CD4-positive, alpha-beta T cell treated with Interleukin-1 beta for 1 hour (primary cell): ENCODE results near the gene DBH.

ENCODE experiments used
- DNase-seq, 2 donors: peaks; one replicate each; pipeline ENCODE4 v3.0.0-alpha.2; 2020 to 2022

Gene DBH

GRCh38 chr9:133685653-133686609 lies 49.8 kb downstream of the DBH start:
- DNase-seq, result no peak

DNA sequence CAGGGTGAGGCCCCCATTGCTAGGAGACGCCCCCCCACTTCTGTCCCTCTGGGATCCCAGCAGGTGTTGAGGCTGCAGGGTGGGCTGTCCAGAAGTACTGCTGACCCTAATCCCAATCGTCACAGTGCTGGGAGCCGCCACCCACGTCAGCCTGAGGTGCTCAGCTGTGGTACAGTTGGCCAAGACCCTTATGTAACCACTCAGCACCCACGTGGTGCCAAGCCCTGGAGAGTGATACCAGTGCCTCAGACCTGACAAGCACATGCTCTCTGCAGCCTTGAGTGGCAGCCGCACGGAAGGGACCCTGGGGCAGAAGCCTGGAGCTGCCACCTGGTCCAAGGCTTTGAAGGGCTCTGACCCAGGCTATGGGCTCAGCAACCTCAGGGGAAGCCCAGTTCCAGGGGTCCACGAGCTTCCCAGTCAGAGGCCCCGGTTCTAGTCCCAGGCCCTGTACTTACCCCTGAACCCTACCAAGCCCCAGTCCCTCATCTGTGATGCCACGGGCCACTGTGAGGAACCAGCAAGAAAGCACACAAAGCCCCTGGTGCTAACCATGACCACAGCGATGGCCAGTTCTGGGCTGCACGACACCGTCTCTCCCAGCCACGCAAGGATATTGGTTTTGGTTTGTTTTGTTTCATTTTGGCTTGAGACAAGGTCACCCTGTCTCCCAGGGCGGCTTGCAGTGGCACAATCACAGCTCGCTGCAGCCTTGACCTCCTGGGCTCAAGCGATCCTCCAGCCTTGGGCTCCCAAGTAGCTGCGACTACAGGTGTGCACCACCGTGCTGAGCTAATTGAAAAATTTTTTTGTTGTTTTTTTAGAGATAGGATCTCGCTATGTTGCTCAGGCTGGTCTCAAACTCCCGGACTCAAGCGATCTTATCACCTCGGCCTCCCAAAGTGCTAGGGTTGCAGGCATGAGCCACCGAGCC lies 50.7 kb downstream of the DBH start:
- no peak for DNase-seq

DNA sequence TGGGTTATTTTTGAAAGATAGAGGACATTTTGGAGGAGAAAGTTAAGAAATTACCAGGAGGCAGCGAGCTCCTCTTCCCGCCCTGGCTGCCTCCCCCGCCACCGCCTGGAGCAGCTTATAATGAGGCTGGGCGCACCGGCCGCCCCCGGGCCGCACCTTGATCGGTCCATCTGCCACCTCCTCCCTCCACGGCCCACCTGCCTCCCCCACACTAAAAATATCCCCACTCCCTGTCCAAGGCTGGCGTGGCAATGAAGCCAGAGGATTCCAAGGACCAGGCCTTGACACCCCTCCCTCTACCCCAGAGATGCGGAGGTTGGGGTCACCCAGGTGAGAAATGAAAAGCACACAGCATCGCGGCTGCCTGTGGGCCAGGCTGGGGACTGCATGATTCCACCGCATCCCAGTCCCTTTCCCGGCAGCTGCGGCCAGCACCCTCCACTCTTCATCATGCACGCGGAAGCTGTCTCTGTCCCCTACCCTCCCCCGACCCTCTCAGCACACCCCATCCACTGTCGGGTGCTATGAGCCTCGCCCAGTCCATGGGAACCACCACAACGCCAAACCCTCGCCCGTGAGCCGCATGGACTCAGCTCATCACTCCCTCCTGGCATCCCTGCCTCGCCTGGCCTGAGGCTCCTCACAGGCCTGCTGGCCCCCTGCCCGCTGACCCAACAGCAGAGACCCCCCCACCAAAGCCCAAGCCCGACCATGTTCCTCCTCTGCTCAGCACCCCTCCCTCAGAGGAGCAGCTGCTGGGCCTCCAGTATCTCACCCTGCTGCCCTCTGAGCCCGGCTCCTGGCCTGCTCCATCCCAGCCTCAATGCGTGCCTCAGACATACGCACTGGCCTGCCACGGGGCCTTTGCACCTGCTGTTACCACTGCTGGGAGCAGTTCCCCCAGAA lies 51.9 kb downstream of the DBH start:
- no peak for DNase-seq

- no peak for DNase-seq
Observed at GRCh38 chr9:133689151-133689763, 53.1 kb downstream of the DBH start.

- no peak for DNase-seq
Observed at GRCh38 chr9:133690081-133690561, 54.0 kb downstream of the DBH start.

DNA sequence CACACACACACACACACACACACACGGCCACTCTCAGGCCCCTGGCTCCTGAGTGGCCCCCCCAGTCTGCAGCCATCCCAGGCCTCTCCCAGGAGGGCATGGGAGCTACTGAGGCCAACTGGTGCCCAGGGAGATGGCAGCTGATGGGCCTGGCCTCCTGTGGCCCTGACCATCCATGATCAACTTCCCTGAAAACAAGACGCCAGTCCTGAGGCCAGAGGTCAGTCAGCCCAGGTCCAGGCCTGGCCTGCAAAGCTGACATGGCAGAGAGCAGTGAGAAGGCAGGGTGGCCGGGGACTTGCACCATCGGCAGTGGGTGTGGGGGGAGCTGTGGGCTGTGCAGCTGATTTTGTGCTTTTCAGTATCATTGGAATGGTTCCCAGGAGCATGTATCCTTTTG lies 55.0 kb downstream of the DBH start:
- DNase-seq, result no peak

DNA sequence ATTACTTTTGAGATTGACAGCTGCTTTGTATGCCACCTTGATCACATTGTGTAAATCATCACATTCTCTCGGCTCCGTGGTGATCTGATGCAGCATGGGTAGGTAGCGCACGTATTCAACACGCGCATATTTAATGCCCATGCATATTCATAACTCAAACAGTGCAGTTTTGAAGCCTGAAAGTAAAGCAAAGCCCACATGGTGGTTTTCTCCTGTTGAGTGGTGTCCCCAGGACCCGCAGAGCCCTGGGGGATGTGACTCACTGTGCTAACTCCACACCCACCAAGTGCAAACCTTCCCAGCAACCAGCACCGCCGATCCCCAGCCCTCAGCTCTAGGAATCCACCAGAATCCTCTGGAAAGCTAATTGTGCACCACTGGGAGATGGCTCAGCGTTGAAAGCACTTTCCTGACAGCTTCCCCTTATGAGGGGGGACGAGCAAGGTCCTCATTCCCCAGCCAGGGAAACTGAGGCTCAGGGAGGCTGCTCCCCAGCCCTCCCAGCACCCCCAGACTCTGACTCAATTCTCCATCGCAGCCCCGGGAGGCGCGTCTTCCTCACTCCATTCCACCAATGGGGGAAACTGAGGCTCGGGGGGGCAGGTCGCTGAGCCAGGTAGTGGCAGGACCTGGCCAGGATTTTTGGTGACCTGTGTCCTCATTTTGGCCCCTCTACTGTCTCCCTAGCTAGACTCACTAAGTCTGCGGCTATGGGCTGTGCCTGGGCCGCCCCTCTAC lies 55.6 kb downstream of the DBH start:
- no peak for DNase-seq

DNA sequence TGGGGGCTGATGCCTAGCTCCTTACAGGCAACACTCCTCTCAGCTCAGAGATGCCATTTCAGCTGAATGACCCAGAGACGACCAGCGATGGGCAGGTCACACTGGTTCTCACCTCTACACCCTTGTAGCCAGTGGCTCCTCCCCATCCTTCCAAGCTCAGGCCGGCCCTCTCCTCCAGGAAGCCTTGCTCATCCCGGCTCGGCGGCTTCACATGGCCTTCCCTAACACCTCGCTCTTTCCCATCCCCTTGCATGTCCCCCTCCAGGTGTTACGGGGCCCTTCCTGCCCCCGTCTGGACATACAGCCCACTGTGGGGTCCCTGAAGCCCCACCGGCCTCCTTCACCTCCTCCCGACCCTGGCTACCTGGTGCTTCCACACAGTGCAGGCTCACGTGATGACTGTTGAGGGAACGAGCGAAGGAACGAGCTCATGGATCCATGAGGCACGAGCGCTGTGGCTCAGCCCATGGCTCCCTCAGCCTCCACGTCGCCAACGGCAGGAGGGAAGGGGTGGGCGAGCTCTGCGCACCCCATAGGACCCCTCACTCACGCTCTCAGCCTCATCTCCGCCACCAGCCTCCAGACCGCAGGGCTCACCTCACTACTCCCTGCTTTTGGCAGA lies 56.3 kb downstream of the DBH start:
- no peak for DNase-seq

DNA sequence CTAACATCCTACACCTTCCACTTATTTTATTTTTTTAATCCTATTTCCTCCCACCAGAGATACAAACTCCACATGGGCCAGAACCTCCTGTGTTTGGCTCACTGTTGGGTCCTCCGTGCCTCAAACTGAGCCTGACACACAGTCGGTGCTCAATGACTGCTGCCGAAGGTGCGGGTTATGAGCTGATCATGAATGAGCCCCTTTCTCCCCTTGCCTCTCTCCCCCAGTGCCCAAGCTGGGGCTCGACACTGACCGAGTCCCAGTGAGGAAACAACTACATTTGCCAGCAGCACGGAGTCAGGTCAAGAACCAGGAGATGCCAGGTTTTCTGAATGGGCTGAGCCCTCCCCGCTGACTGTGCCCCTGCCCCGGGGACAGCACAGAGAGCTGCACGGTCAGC lies 57.0 kb downstream of the DBH start:
- DNase-seq, result no peak

- no peak for DNase-seq
Observed at GRCh38 chr9:133693703-133694529, 57.8 kb downstream of the DBH start.

DNA sequence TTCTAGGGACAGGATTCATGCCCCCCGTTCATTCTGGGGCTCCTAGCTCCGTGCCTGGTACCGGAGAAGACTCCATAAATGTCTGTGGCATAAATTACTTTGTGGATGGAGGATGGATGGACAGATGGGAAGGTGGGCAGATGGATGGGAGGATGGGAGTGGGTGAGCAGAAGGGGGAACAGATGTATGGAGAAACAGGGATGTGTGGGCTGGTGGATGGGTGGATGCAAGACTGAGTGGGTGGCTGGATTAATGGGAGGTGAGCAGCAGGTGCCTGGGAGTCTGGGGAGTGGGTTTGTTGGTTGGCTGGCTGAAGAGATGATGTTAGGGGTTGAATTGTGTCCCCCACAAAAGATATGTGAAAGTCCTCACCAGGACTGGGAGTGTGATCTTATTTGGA lies 58.5 kb downstream of the DBH start:
- no peak for DNase-seq

GRCh38 chr9:133696071-133696472 lies 59.9 kb downstream of the DBH start:
- DNase-seq, result no peak

- no peak for DNase-seq
Observed at GRCh38 chr9:133699546-133699945, 63.4 kb downstream of the DBH start.

GRCh38 chr9:133700819-133701320 lies 64.7 kb downstream of the DBH start:
- no peak for DNase-seq

DNA sequence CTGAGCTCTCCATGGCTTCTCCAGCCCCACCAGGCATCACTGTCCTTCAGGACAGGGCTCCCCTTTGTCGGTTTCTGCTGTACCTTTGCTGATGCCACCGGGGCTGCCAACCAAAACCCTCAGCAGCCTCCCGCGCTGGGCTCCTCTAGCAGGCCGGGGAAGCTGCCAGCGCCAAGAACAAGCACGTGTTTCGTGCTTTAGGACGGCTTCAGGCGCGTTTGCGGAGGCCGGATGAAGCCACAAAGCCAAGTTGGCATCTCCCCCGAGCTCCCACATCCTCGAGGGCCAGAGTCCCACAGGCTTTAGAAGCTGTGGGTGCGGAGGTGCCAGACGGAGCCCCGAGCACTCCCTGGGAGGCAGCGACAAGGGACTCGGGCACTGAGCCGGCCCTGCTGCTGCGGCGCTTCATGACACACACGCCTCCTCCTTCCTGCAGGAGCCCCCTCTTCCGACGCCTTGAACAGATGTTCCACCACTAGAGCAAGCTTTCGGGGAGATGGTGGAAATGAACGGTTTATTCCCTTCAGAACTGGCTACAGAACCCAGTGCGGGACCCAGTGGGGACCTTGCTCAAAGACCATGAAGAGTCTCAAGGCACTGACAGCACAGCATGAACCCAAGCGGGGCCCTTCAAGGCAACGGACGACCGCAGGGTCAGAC lies 65.3 kb downstream of the DBH start:
- DNase-seq, result peak; percentile 24 to 44

- DNase-seq, result peak; percentile 65 to 69
Observed at GRCh38 chr9:133701981-133702797, 66.0 kb downstream of the DBH start.

- no peak for DNase-seq
Observed at GRCh38 chr9:133702798-133703590, 66.8 kb downstream of the DBH start.
